H7 (cell line): ENCODE data around the gene NT5C1A. TPM values are rescaled to one million over a fixed set of nuclear protein-coding genes. Genes with fewer than 3 reads are reported as not detected.

Experiments
- DNase-seq: peaks from one replicate; pipeline ENCODE4 v3.0.0; 2012
- H3K27me3 ChIP-seq: 2 replicates; pipeline ENCODE4 v1.6.0; 2011; ENCODE audit warnings: mild to moderate bottlenecking, low read length; ENCODE audit not compliant: control insufficient read depth, insufficient read depth
- H3K36me3 ChIP-seq: replicated peaks from 2 replicates; pipeline ENCODE4 v1.5.1; 2011; ENCODE audit warnings: low read length; ENCODE audit not compliant: control insufficient read depth, insufficient read depth
- H3K4me3 ChIP-seq: 2 replicates; pipeline ENCODE4 v1.5.1; 2011; ENCODE audit warnings: low read depth, mild to moderate bottlenecking, control low read depth, low read length, moderate library complexity; ENCODE audit not compliant: insufficient read depth
- total RNA-seq: library from RNA; depleted of rRNA; stranded (reverse); fragments of >200 nt; shearing (Covaris generic); gene quantifications from 2 replicates; pipeline ENCODE4 v1.2.3, GENCODE V29; 2014

NT5C1A gene
- total RNA-seq, 1 experiment from 2014 or later = not detected

- Histone ChIP-seq H3K36me3 (no peaks in the 10 kb centered on the region), H3K4me3 (no peak overlapping the region), H3K27me3 (peaks cover 22% of the 10 kb centered on the region; the same call in 1 of the 2 replicates)
- peak; percentile 73 for DNase-seq
These were observed 25.4 kb downstream of the NT5C1A start for GRCh38 chr1:39646232-39647081.

- H3K4me3 ChIP-seq = no peak overlapping the region
- H3K36me3 ChIP-seq = no peaks in the 10 kb centered on the region
- H3K27me3 ChIP-seq = peaks cover 24% of the 10 kb centered on the region; the same call in 1 of the 2 replicates
- DNase-seq = no peak
These were observed 26.4 kb downstream of the NT5C1A start for GRCh38 chr1:39645411-39646043.

- DNase-seq = no peak
- peaks cover 36% of the 10 kb centered on the region for H3K27me3 ChIP-seq
These were observed 28.2 kb downstream of the NT5C1A start for GRCh38 chr1:39643705-39644104.

GRCh38 chr1:39642796-39643195 lies 29.1 kb downstream of the NT5C1A start:
- Histone ChIP-seq H3K27me3 (peaks cover 44% of the 10 kb centered on the region), H3K36me3 (no peaks in the 10 kb centered on the region), H3K4me3 (no peak overlapping the region)
- no peak for DNase-seq

More at GRCh38 chr1:39643705-39644104, 28.2 kb downstream of the NT5C1A start:
- Histone ChIP-seq H3K4me3 (no peak overlapping the region), H3K36me3 (no peaks in the 10 kb centered on the region)

GRCh38 chr1:39640861-39641260 lies 31.0 kb downstream of the NT5C1A start:
- Histone ChIP-seq H3K36me3 (no peaks in the 10 kb centered on the region), H3K4me3 (no peak overlapping the region), H3K27me3 (peaks cover 55% of the 10 kb centered on the region)
- DNase-seq = no peak

- H3K36me3 ChIP-seq = no peaks in the 10 kb centered on the region
- DNase-seq = peak; percentile 96
- H3K27me3 ChIP-seq = peaks cover 54% of the 10 kb centered on the region
- peak within 1 kb of the TSS; percentile 68 for H3K4me3 ChIP-seq
These were observed 32.4 kb downstream of the NT5C1A start, which contains the start of gene HEYL for GRCh38 chr1:39639305-39640130. Gene HEYL (minus strand): TSS chr1:39639643. CDS start chr1:39639625, 18 bp downstream.

GRCh38 chr1:39638965-39639304 lies 33.0 kb downstream of the NT5C1A start:
- peaks cover 54% of the 10 kb centered on the region for H3K27me3 ChIP-seq
- H3K4me3 ChIP-seq = peak overlapping the region; percentile 68
- H3K36me3 ChIP-seq = no peaks in the 10 kb centered on the region
- no peak for DNase-seq

GRCh38 chr1:39637361-39637760 lies 34.5 kb downstream of the NT5C1A start:
- Histone ChIP-seq H3K27me3 (peaks cover 64% of the 10 kb centered on the region), H3K36me3 (no peaks in the 10 kb centered on the region), H3K4me3 (no peak overlapping the region)
- DNase-seq = no peak

- Histone ChIP-seq H3K36me3 (no peaks in the 10 kb centered on the region; the same call in 1 of the 2 replicates), H3K4me3 (no peak overlapping the region), H3K27me3 (peaks cover 78% of the 10 kb centered on the region)
- DNase-seq = no peak
These were observed 36.1 kb downstream of the NT5C1A start for GRCh38 chr1:39635871-39636210.

- DNase-seq = no peak
- H3K27me3 ChIP-seq = peaks cover 79% of the 10 kb centered on the region
- H3K4me3 ChIP-seq = no peak overlapping the region
These were observed 36.6 kb downstream of the NT5C1A start for GRCh38 chr1:39635205-39635870.

GRCh38 chr1:39633422-39633821 lies 38.5 kb downstream of the NT5C1A start:
- H3K4me3 ChIP-seq = peak overlapping the region; percentile 22
- H3K36me3 ChIP-seq = peaks cover 1% of the 10 kb centered on the region
- DNase-seq = no peak
- H3K27me3 ChIP-seq = peaks cover 69% of the 10 kb centered on the region

More at GRCh38 chr1:39635205-39635870, 36.6 kb downstream of the NT5C1A start:
- no peaks in the 10 kb centered on the region; the same call in 1 of the 2 replicates for H3K36me3 ChIP-seq

- H3K27me3 ChIP-seq = peaks cover 64% of the 10 kb centered on the region
- peak; percentile 97 for DNase-seq
- H3K36me3 ChIP-seq = peaks cover 1% of the 10 kb centered on the region
- H3K4me3 ChIP-seq = peak overlapping the region; percentile 22
These were observed 39.1 kb downstream of the NT5C1A start for GRCh38 chr1:39632682-39633417.

GRCh38 chr1:39632323-39632681 lies 39.6 kb downstream of the NT5C1A start:
- no peak overlapping the region for H3K4me3 ChIP-seq
- peaks cover 59% of the 10 kb centered on the region for H3K27me3 ChIP-seq
- peaks cover 1% of the 10 kb centered on the region for H3K36me3 ChIP-seq
- no peak for DNase-seq
